Epidermal melanocyte (primary cell): ENCODE results near the gene RFC5.
"Not testable (repeated sequence)": the region's sequence is repeated elsewhere in the genome, so short reads cannot be mapped to it uniquely, and the experiment has no call there.

Experiments used
- DNase-seq: peaks from one replicate; pipeline ENCODE4 v3.0.0; 2011; ENCODE audit warnings: low spot score; ENCODE audit not compliant: insufficient read length

RFC5 gene

GRCh38 chr12:118073768-118074167 is 57.3 kb downstream of the RFC5 start:
- no peak for DNase-seq

GRCh38 chr12:118081521-118081920 is 65.0 kb downstream of the RFC5 start:
- DNase-seq: not testable (repeated sequence)
